Measurements from ENCODE around the gene MYT1.
"Not testable (repeated sequence)": the region's sequence is repeated elsewhere in the genome, so short reads cannot be mapped to it uniquely, and the experiment has no call there.

MYT1 gene

DNA sequence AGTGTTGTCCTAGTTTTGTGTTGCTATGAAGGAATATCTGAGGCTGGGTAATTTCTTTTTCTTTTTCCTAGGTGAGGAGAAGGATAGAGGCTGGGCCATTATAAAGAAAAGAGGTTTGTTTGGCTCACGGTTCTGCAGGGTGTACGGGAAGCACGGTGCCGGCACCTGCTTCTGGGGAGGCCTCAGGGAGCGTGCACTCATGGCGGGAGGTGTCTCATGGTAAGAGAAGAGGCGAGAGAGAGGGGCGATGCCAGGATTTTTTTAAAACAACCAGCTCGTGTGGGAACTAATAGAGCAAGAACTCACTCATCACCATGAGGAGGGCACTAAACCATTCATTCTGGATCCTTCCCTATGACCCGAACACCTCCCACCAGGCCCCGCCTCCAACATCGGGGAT, 42.7 kb upstream of the MYT1 start:
- no peak overlapping the region for H3K27ac ChIP-seq
- TF ChIP-seq, protein P1, sequence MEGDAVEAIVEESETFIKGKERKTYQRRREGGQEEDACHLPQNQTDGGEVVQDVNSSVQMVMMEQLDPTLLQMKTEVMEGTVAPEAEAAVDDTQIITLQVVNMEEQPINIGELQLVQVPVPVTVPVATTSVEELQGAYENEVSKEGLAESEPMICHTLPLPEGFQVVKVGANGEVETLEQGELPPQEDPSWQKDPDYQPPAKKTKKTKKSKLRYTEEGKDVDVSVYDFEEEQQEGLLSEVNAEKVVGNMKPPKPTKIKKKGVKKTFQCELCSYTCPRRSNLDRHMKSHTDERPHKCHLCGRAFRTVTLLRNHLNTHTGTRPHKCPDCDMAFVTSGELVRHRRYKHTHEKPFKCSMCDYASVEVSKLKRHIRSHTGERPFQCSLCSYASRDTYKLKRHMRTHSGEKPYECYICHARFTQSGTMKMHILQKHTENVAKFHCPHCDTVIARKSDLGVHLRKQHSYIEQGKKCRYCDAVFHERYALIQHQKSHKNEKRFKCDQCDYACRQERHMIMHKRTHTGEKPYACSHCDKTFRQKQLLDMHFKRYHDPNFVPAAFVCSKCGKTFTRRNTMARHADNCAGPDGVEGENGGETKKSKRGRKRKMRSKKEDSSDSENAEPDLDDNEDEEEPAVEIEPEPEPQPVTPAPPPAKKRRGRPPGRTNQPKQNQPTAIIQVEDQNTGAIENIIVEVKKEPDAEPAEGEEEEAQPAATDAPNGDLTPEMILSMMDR (IDR thresholded peaks at IDR 0.05) = no peak
- TF ChIP-seq ZFX (IDR thresholded peaks at IDR 0.05; ENCODE audit: borderline replicate concordance) = no peak

DNA sequence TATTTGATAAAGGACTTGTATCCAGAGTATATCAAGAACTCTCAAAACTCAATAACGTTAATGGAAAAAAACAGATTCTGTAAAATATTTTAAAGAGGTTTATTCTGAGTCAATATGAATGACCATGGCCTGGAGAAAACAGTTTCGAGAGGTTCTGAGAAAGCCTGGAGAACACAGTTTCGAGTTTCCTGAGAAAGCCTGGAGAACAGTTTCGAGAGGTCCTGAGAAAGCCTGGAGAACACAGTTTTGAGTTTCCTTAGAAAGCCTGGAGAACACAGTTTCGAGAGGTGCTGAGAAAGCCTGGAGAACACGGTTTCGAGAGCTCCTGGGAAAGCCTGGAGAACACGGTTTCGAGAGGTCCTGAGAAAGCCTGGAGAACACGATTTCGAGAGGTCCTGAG, 41.3 kb upstream of the MYT1 start:
- H3K27ac ChIP-seq = not testable (repeated sequence)

DNA sequence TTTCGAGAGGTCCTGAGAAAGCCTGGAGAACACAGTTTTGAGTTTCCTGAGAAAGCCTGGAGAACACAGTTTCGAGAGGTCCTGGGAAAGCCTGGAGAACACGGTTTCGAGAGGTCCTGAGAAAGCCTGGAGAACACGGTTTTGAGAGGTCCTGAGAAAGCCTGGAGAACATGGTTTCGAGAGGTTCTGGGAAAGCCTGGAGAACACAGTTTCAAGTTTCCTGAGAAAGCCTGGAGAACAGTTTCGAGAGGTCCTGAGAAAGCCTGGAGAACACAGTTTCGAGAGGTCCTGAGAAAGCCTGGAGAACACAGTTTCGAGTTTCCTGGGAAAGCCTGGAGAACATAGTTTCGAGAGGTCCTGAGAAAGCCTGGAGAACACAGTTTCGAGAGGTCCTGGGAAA, 40.7 kb upstream of the MYT1 start:
- H3K27ac ChIP-seq = not testable (repeated sequence)

DNA sequence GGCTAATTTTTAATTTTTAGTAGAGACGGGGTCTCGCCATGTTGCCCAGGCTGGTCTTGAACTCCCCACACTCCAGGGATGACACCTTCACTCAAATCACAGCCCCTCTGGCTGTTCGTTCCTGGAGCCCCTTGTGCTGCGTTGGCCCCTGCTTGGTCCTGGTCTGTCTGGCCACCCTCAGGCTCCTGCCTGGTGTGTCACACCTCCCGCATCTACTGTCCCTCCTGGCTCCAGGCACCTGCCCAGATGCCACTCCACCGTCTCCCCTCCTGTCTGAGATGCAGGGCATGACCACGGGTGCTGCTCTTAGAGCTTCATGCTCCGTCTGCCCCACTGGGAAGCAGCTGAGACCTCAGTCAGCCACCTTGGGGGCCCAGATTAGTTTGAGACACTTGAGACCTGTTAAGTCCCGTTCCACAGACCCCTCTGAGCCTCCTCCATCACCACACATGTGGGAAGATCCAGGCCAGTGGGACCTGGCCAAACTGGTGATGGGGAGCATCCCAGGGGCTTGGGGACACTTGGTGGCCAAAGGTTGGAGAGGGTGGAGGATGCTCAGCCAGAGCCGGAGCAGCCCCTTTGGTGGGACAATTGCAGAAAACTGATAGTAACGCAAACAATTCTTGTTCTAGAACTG, 35.0 kb upstream of the MYT1 start:
- TF ChIP-seq ZFX (IDR thresholded peaks at IDR 0.05; ENCODE audit: borderline replicate concordance) = no peak
- TF ChIP-seq, protein P1 (IDR thresholded peaks at IDR 0.05) = no peak
- no peak overlapping the region for H3K27ac ChIP-seq

DNA sequence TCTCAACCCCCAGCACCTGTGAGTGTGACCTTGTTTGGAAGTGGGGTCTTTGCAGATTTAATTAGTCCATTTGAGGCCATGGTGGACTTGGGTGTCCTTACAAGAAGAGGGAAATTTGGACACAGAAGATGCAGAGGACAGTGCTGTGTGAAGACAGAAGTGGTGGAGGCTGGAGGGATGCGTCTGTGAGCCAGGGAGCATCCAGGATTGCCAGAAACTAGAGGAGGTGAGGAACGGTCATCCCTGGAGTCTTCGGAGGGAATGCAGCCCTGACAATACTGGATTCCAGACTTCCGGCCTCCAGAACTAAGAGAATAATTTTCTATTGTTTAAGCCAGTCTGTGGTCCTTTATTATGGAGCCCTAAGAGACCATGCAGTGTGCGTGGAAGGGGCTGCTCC, 34.0 kb upstream of the MYT1 start:
- H3K27ac ChIP-seq = no peak overlapping the region
- TF ChIP-seq, protein P1 (IDR thresholded peaks at IDR 0.05) = no peak
- TF ChIP-seq ZFX (IDR thresholded peaks at IDR 0.05; ENCODE audit: borderline replicate concordance) = no peak

DNA sequence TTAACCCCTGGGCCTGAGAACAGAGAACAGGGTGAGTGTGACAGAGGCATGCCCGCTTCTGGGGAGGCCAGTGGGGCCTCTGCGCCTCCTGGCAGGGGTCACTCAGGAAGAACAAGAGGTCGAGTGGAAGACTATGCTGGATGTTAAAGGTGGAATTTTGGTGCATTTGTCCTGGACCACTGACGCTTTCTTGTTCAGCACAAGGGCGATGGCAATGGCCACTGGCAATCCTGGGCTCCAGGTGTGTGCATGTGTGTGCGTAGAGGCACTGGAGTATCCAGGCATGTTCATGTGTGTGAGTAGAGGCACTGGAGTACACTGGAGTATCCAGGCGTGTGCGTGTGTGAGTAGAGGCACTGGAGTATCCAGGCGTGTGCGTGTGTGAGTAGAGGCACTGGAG, 33.4 kb upstream of the MYT1 start:
- no peak overlapping the region for H3K27ac ChIP-seq
- TF ChIP-seq, protein P1 (IDR thresholded peaks at IDR 0.05) = no peak
- no peak for TF ChIP-seq ZFX (IDR thresholded peaks at IDR 0.05; ENCODE audit: borderline replicate concordance)

DNA sequence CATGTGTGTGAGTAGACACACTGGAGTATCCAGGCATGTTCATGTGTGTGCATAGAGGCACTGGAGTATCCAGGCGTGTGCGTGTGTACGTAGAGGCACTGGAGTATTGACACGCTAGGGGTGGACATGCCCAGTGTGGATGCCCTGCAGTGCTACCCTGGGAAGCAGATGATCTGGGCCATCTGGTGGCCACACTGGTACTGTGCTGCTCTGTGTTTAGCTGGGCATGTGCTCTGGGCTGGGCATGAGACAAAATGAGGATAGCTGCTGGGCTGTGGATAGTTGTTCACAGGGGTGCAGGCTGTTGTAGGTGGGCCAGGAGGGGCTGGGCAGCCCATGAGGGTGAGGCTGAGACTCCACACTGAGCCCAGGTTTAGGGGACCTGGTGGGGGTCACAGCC, 32.8 kb upstream of the MYT1 start:
- TF ChIP-seq ZFX (IDR thresholded peaks at IDR 0.05; ENCODE audit: borderline replicate concordance) = no peak
- TF ChIP-seq, protein P1 (IDR thresholded peaks at IDR 0.05) = no peak; the same call in 1 of the 2 replicates
- no peak overlapping the region for H3K27ac ChIP-seq

DNA sequence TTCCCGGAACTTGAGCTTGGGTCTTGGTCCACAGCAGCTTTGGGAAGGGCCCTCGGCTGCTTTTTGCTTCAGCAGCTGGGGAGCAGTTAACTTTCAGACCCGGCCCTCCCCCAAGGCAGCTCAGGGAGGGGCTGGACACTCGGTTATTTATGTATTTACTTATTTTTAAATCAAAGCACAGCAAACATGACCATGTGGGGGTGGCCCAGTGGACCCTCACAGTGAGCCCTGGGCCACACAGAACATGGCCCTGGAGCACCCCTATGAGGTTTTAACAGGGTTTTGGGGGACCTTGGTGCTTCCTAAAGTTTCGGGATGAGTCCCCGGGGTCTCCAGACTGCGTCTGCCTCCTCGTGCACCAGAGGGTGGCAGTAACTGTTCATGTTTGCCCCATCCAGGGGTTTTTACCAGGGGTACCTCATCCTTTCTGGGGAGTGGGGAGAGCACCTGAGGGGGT, 30.3 kb upstream of the MYT1 start:
- TF ChIP-seq ZFX (IDR thresholded peaks at IDR 0.05; ENCODE audit: borderline replicate concordance) = no peak
- TF ChIP-seq, protein P1 (IDR thresholded peaks at IDR 0.05) = no peak
- no peak overlapping the region for H3K27ac ChIP-seq

DNA sequence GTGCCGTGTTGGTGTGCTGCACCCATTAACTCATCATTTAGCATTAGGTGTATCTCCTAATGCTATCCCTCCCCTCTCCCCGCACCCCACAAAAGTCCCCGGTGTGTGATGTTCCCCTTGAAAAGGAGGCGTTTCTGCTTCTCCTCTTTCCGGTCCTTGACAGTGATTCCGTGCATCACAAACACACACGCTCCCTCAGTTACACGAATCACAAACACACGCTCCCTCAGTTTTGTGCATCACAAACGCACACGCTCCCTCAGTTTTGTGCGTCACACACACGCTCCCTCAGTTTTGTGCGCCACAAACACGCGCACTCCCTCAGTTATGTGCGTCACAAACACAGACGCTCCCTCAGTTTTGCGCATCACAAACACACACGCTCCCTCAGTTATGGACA, 29.5 kb upstream of the MYT1 start:
- not testable (repeated sequence) for H3K27ac ChIP-seq

Measured in 22Rv1 (cell line).